Sigmoid colon (tissue), 4 donors: ENCODE measurements around the gene TEC.

ENCODE experiments used
- CTCF ChIP-seq, 4 experiments: fragments of 450-650 bp in 3 of 4; fragments of 200-600 bp in 1 of 4; IDR thresholded peaks; one replicate each; pipeline ENCODE4 v1.5.1; 2016 to 2019; ENCODE audit warnings: antibody characterized with exemption in 4 of 4, mild to moderate bottlenecking in 3 of 4, moderate library complexity in 2 of 4
- EP300 ChIP-seq, 4 donors: sonication (generic); formaldehyde crosslinking; IDR thresholded peaks; one replicate each; pipeline ENCODE4 v1.6.1; 2017; ENCODE audit warnings: antibody characterized with exemption in 4 of 4
- POLR2A ChIP-seq, 2 donors: fragments of 450-650 bp; IDR thresholded peaks; one replicate each; pipeline ENCODE4 v1.6.1; 2016; ENCODE audit warnings: antibody characterized with exemption in 2 of 2, mild to moderate bottlenecking in 2 of 2, moderate library complexity in 2 of 2

GRCh38 chr4:48247878-48248558 lies 21.6 kb downstream of the TEC start:
- no peak for TF ChIP-seq CTCF (IDR thresholded peaks at IDR 0.05)
- no peak for TF ChIP-seq POLR2A (IDR thresholded peaks at IDR 0.05)
- TF ChIP-seq EP300 (IDR thresholded peaks at IDR 0.05) = no peak
